GM15510 (cell line): ENCODE results near the gene PRPSAP1.

Experiments
- POLR2A ChIP-seq: IDR thresholded peaks from 3 replicates; pipeline ENCODE4 v1.6.1; 2011; ENCODE audit warnings: borderline replicate concordance; ENCODE audit not compliant: insufficient read length; ENCODE audit errors: extremely low read depth

Gene PRPSAP1

GRCh38 chr17:76327696-76328095, 26.0 kb downstream of the PRPSAP1 start:
- no peak for TF ChIP-seq POLR2A

GRCh38 chr17:76326306-76326705, 27.4 kb downstream of the PRPSAP1 start:
- TF ChIP-seq POLR2A = no peak

- no peak for TF ChIP-seq POLR2A
Measured at GRCh38 chr17:76318586-76318985, 35.1 kb downstream of the PRPSAP1 start.

GRCh38 chr17:76317535-76317934, 36.2 kb downstream of the PRPSAP1 start:
- no peak for TF ChIP-seq POLR2A

GRCh38 chr17:76314392-76315227, 39.1 kb downstream of the PRPSAP1 start:
- TF ChIP-seq POLR2A = no peak

GRCh38 chr17:76312735-76313134, 41.0 kb downstream of the PRPSAP1 start:
- TF ChIP-seq POLR2A = no peak

GRCh38 chr17:76309461-76309860, 44.3 kb downstream of the PRPSAP1 start:
- no peak for TF ChIP-seq POLR2A

- TF ChIP-seq POLR2A = no peak
Measured at GRCh38 chr17:76307966-76308338, 45.8 kb downstream of the PRPSAP1 start, which contains the start of gene QRICH2. Gene QRICH2 (minus strand): TSS chr17:76308276. CDS start chr17:76307998, 278 bp downstream.

- TF ChIP-seq POLR2A = no peak
Measured at GRCh38 chr17:76307299-76307965, 46.3 kb downstream of the PRPSAP1 start.

GRCh38 chr17:76304226-76305134, 49.2 kb downstream of the PRPSAP1 start:
- no peak for TF ChIP-seq POLR2A

GRCh38 chr17:76297436-76297835, 56.3 kb downstream of the PRPSAP1 start:
- no peak for TF ChIP-seq POLR2A

GRCh38 chr17:76296889-76297288, 56.8 kb downstream of the PRPSAP1 start:
- no peak for TF ChIP-seq POLR2A

GRCh38 chr17:76296186-76296585, 57.5 kb downstream of the PRPSAP1 start:
- TF ChIP-seq POLR2A = no peak

GRCh38 chr17:76293106-76293505, 60.6 kb downstream of the PRPSAP1 start:
- TF ChIP-seq POLR2A = no peak

GRCh38 chr17:76292567-76292966, 61.1 kb downstream of the PRPSAP1 start:
- no peak for TF ChIP-seq POLR2A
